DMS 273 treated with DMSO at 0.1 percent for 48 hours (cell line): ENCODE data around the gene POP7.
A peak's percentile ranks its signal among the peaks of the same experiment; 100 is the strongest.
"Not testable (repeated sequence)": the region's sequence is repeated elsewhere in the genome, so short reads cannot be mapped to it uniquely, and the experiment has no call there.

Source experiments
- DNase-seq: peaks from one replicate; lab custom pipeline; 2025; lab: John Stamatoyannopoulos, UW

Gene POP7

DNA sequence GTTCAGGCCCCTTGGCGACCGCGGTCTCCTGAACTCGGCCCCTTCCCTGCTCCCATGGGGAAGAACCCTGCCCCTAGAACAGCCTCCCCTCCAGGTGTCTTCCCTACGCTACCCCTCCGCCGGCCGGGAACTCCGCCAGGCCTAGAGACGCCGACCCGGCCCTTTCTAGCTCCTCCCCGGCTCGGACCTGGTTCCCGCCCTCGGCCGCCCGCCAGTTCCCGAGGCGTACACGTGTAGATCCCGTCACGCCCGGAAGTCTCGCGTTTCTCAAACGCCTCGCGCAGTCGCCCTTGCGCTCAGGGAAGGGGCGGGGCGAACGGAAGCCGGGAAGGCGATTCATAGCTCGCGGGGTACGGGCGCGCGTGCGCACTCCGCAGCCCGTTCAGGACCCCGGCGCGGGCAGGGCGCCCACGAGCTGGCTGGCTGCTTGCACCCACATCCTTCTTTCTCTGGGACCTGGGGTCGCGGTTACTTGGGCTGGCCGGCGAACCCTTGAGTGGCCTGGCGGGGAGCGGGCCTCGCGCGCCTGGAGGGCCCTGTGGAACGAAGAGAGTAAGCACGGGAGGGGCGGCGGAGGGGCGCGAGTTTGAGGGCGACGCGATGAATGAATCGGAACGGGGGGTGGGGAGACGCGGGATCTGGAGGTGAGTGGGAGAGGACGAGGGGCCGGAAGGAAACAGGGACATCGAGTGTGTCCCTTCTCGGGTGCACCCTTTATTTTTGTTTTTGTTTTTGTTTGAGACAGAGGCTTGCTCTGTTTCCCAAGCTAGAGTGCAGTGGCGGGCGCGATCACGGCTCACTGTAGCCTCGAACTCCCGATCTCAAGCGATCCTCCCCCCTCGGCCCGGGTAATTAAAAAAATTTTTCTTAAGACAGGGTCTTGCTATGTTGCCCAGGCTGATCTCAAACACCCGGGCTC lies at the start of gene POP7:
TSS of gene POP7 (plus strand) at position 369 of the 919 bp plus-strand sequence. CDS start 710 bp downstream, outside the sequence.
- DNase-seq = peak; percentile 96

DNA sequence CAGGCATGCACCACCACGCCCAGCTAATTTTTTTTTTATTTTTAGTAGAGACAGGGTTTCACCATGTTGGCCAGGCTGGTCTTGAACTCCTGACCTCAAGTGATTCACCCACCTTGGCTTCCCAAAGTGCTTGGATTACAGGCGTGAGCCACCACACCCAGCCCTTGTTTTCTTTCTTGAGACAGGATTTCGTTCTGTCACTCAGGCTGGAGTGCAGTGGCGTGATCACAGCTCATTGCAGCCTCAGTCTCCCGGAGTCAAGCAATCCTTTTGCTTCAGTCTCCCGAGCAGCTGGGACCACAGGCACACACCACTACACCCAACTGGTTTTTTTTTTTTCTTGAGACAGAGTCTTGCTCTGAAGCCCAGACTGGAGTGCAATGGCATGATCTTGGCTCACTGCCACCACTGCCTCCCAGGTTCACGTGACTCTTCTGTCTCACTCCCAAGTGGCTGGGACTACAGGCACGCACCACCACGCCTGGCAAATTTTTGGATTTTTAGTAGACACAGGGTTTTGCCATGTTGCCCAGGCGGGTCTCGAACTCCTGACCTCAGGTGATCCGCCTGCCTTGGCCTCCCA lies 43.6 kb upstream of the POP7 start:
- not testable (repeated sequence) for DNase-seq

DNA sequence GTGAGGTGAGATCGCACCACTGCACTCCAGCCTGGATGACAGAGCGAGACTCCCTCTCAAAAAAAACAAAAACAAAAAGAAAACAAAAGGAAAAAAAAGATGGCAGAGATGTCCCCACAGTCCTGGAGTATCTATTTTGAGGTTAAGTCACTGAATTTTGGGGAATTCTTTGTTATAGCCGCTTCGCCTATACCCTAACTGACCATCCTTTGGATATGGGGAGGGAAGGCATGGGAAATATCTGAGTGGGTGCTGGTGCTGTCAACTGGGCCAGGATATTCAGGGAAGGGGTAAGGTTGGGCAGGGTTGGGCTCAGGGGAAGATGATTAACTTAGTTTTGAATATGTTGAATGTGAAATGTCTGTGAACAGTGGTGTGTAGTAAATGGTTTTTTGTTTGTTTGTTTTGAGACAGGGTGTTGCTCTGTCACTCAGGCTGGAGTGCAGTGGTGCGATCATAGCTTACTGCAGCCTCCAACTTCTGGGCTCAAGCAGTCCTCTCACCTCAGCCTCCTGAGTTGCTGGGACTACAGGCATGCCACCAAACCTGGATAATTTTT lies 40.7 kb upstream of the POP7 start:
- DNase-seq = no peak

GRCh38 chr7:100667331-100668068 lies 38.4 kb upstream of the POP7 start:
- no peak for DNase-seq

DNA sequence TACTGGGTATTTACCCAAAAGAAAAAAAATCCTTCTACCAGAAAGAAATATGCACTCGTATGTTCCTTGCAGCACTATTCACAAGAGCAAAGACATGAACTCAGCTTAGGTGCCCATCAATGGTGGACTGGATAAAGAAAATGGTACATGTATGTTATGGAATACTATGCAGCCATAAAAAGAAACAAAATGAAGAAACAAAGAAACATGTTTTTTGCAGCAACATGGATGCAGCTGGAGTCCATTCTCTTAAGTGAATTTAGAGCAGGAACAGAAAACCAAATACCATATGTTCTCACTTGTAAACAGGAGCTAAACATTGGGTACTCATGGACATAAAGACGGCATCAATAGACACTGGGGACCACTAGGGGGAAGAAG lies 37.9 kb upstream of the POP7 start:
- DNase-seq = no peak

GRCh38 chr7:100669106-100669505 lies 36.8 kb upstream of the POP7 start:
- not testable (repeated sequence) for DNase-seq

GRCh38 chr7:100670074-100670473 lies 35.8 kb upstream of the POP7 start:
- DNase-seq = no peak

DNA sequence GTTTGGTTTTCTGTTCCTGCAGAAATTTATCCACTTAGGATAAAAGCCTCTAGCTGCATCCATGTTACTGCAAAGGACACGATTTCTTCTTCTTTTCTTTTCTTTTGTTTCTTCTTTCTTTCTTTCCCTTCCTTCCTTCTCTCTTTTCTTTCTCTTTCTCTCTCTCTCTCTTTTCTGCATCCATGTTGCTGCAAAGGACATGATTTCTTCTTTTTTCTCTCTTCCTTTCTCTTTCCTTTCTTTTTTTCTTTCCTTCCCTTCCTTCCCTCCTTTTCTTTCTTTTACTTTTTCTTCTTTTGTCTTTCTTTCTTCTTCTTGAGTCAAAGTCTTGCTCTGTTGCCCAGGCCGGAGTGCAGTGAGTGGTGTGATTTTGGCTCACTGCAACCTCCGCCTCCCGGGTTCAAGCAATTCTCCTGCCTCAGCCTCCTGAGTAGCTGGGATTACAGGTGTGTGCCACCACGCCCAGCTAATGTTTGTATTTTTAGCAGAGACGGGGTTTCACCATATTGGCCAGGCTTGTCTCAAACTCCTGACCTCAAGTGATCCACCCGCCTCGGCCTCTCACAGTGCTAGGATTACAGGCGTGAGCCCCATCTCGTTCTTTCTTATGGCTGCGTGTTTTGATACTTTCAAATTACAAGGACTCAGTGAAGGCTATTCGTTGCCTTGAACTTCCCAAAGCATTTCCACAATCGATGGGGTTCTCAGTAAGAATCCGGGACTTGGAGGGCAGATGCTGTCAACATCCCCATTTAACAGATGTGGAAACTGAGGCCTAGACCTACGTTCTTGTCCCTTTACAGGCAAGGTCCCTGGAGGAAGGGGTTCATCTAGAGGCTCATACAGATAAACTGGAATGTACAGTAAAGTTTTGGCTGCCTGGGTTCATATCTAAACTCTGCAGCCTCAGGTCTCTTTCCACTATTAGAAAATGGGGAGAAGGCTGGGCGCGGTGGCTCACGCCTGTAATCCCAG lies 34.3 kb upstream of the POP7 start:
- DNase-seq = no peak

GRCh38 chr7:100673302-100673941 lies 32.5 kb upstream of the POP7 start, which contains the start of gene GNB2:
Gene GNB2 (plus strand): TSS chr7:100673740. CDS start chr7:100676266, 2,526 bp downstream.
- DNase-seq = peak; percentile 96

DNA sequence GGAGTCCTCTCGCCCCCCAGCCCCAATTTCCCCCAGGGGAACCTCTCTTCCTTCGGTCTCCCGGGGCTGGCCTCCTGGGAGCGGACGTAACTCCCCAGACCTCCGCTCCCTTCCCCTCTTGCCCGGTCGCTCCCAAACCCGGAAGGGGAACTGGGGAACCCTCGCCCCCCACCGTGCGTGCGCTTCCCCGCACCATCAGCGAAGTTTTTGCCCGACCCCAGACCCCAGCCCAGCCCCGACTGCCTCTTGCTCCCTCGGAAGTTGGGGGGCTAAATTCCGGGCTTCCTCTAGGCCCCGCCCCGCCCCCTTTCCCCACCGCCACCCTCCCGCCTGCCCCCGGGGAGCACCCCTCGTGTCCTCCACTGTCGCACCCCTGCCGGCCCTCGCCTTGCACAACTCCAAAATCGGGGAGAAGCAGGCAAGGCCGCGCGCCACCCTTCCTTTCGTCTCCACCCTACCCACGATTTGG lies 31.9 kb upstream of the POP7 start:
- no peak for DNase-seq

GRCh38 chr7:100674411-100675104 lies 31.4 kb upstream of the POP7 start:
- no peak for DNase-seq

DNA sequence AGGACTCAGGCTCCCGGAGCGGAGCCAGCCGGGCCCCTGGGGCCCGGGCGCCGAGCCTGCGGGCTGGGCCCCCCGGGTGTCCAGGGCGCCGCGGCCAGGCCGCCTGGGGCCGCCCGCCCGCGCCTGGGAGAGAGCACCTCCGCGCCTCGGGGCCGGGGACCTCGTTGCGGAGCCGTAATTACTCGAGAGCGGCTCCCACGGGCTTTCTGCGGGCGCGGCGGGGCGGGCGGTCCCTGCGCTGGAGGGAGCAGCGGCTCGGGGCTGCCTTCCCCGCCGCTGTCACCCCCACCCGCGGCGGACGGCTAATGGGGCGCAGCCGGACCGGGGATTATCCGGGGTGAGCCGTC lies 30.8 kb upstream of the POP7 start:
- no peak for DNase-seq

DNA sequence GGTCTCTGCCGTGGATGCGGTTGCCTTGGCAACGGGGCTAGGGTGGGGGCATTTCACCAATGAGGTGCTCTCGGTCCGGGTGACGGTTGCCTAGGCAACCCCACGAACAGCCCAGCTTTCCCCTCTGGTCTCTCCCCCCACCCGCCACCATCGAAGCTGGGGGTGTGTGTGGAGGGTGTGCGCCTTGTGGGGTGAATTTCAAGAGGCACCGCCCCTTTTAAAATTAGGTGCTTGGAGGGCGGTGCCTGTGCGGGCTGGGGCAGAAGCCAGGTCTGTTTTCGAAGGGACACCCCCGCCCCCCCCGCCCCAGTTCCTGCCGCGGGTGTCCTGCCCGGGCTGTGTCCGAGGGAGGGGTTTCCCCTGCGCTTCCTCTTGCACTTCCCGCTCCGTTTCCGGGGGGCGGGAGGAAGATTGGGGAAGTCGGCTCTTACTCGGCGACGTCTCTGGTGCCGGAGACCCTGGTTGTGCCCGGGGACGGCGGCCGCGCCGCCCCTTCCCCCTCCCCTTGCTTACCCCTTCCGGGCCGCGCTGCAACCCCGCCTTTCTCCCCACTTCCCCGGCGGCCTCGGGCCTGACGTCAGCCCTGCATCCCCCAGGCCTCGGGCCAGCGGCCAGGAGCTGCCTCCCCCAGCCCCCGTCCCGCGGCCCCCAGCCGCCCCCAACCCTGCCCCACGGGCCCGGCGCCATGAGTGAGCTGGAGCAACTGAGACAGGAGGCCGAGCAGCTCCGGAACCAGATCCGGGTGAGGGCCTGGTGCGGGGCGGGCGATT lies 30.2 kb upstream of the POP7 start:
- DNase-seq = no peak

DNA sequence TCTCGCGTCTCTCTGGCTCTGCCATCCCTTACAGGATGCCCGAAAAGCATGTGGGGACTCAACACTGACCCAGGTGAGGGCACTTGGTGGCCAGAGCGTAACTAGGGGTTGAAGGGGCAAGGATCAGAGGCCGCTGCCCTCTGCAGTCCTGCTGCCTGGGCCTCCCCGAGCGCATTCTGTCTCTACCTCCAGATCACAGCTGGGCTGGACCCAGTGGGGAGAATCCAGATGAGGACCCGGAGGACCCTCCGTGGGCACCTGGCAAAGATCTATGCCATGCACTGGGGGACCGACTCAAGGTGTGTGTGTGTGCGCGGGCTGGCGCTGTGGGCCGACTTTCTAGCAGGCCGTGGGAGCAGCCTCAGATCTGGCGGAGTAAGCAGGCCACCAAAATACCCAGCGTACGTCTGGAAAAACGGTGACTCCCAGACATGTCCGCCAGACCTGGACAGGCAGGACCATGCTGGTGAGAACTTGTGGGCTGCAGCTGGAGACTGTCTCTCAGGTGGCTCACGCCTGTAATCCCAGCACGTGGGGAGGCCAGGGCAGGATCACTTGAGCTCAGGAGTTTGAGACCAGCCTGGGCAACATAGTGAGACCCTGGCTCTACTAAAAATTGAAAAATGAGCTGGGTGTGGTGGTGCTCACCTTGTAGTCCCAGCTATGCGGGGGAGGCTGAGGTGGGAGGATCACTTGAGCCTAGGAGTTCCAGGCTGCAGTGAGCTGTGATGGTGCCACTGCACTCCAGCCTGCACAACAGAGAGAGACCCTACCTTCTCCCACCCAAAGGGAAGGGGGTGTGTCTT lies 29.2 kb upstream of the POP7 start:
- DNase-seq = no peak

GRCh38 chr7:100677308-100678267 lies 28.3 kb upstream of the POP7 start:
- DNase-seq = no peak

GRCh38 chr7:100678291-100678984 lies 27.5 kb upstream of the POP7 start:
- DNase-seq = no peak
